WERI-Rb-1 (cell line): ENCODE measurements around the gene NUDCD2.

Source experiments
- DNase-seq: peaks from one replicate; pipeline ENCODE4 v3.0.0-alpha.2; 2020
- H3K27ac ChIP-seq: fragments of 250-450 bp; sonication (Bioruptor Pico); 2 replicates; pipeline ENCODE4 v1.5.1; 2020; ENCODE audit warnings: mild to moderate bottlenecking, moderate library complexity
- H3K27me3 ChIP-seq: fragments of 250-450 bp; sonication (Bioruptor Pico); 2 replicates; pipeline ENCODE4 v1.5.1; 2021; ENCODE audit warnings: mild to moderate bottlenecking, low read depth, moderate library complexity; ENCODE audit not compliant: insufficient read depth, severe bottlenecking
- H3K36me3 ChIP-seq: fragments of 250-450 bp; sonication (Bioruptor Pico); 2 replicates; pipeline ENCODE4 v1.5.1; 2020; ENCODE audit warnings: mild to moderate bottlenecking, moderate library complexity
- H3K4me3 ChIP-seq: 2 replicates; pipeline ENCODE4 v1.5.1; 2011; ENCODE audit warnings: low read depth, mild to moderate bottlenecking, control low read depth, low read length
- H3K9me3 ChIP-seq: fragments of 250-450 bp; sonication (Bioruptor Pico); 2 replicates; pipeline ENCODE4 v1.5.1; 2021; ENCODE audit warnings: mild to moderate bottlenecking, moderate library complexity; ENCODE audit not compliant: severe bottlenecking
- CTCF ChIP-seq: IDR thresholded peaks from 2 replicates; pipeline ENCODE4 v1.5.1; 2011; ENCODE audit warnings: low read depth, mild to moderate bottlenecking, control low read depth, inconsistent platforms, low read length

The NUDCD2 gene

GRCh38 chr5:163459819-163460561 is at the start of gene NUDCD2:
Gene NUDCD2, minus strand, starts transcription at chr5:163460102. Its CDS starts 52 bp downstream, at chr5:163460050.
- H3K27ac ChIP-seq, result peak within 1 kb of the TSS; percentile 99
- H3K9me3 ChIP-seq, result no peaks in the 10 kb centered on the region
- DNase-seq, result peak; percentile 98
- peaks cover 18% of the 10 kb centered on the region for H3K36me3 ChIP-seq
- peak within 1 kb of the TSS; percentile 96 for H3K4me3 ChIP-seq
- no peaks in the 10 kb centered on the region for H3K27me3 ChIP-seq
- TF ChIP-seq CTCF, result peak; percentile 31; the same call in 1 of the 2 replicates

- H3K4me3 ChIP-seq, result no peak overlapping the region
Measured at GRCh38 chr5:163509291-163509951, 49.5 kb upstream of the NUDCD2 start.

GRCh38 chr5:163508753-163509152 is 48.9 kb upstream of the NUDCD2 start:
- no peak for TF ChIP-seq CTCF
- no peak for DNase-seq
- Histone ChIP-seq H3K27ac (no peak overlapping the region), H3K27me3 (no peaks in the 10 kb centered on the region), H3K36me3 (peaks cover 24% of the 10 kb centered on the region), H3K4me3 (no peak overlapping the region), H3K9me3 (no peaks in the 10 kb centered on the region)

More at GRCh38 chr5:163509291-163509951, 49.5 kb upstream of the NUDCD2 start:
- Histone ChIP-seq H3K9me3 (no peaks in the 10 kb centered on the region), H3K36me3 (peaks cover 28% of the 10 kb centered on the region), H3K27ac (no peak overlapping the region), H3K27me3 (no peaks in the 10 kb centered on the region)
- DNase-seq, result no peak
- TF ChIP-seq CTCF, result no peak

GRCh38 chr5:163506726-163507125 is 46.8 kb upstream of the NUDCD2 start:
- Histone ChIP-seq H3K36me3 (peaks cover 4% of the 10 kb centered on the region; the same call in 1 of the 2 replicates), H3K4me3 (peak overlapping the region; percentile 86), H3K27ac (no peak overlapping the region), H3K9me3 (no peaks in the 10 kb centered on the region), H3K27me3 (no peaks in the 10 kb centered on the region)
- TF ChIP-seq CTCF, result no peak
- DNase-seq, result no peak

GRCh38 chr5:163506095-163506457 is 46.2 kb upstream of the NUDCD2 start:
- H3K4me3 ChIP-seq, result peak overlapping the region; percentile 86
- TF ChIP-seq CTCF, result no peak
- DNase-seq, result no peak
- peak overlapping the region; percentile 91 for H3K27ac ChIP-seq
- H3K36me3 ChIP-seq, result peaks cover 3% of the 10 kb centered on the region; the same call in 1 of the 2 replicates
- H3K9me3 ChIP-seq, result no peaks in the 10 kb centered on the region
- H3K27me3 ChIP-seq, result no peaks in the 10 kb centered on the region
